ENCODE results near the gene PPFIA1. TPM values are rescaled to one million over a fixed set of nuclear protein-coding genes. Genes with fewer than 3 reads are reported as not detected.
A peak's percentile ranks its signal among the peaks of the same experiment; 100 is the strongest.
"Not testable (repeated sequence)": the region's sequence is repeated elsewhere in the genome, so short reads cannot be mapped to it uniquely, and the experiment has no call there.

Gene PPFIA1
- total RNA-seq, 1 donor from 2014 or later = 41.8 TPM

GRCh38 chr11:70314730-70315129 lies 44.2 kb downstream of the PPFIA1 start:
- DNase-seq (no peak), ATAC-seq (ENCODE audit: poor library complexity) (no peak)
- intact Hi-C loops (cut with DNase I) = no loop called here

- ATAC-seq (ENCODE audit: poor library complexity) (no peak), DNase-seq (no peak)
- intact Hi-C loops (cut with DNase I) = no loop called here
Measured at GRCh38 chr11:70315716-70316115, 45.2 kb downstream of the PPFIA1 start.

GRCh38 chr11:70317581-70318305 lies 47.3 kb downstream of the PPFIA1 start:
- no peak for ATAC-seq (ENCODE audit: poor library complexity)
- intact Hi-C loops (cut with DNase I) = no loop called here

GRCh38 chr11:70319396-70320076 lies 49.0 kb downstream of the PPFIA1 start:
- intact Hi-C loops (cut with DNase I) = no loop called here
- peak; percentile 79 for ATAC-seq (ENCODE audit: poor library complexity)
- DNase-seq = peak; percentile 60

More at GRCh38 chr11:70317581-70318305, 47.3 kb downstream of the PPFIA1 start:
- no peak for DNase-seq

- intact Hi-C loops (cut with DNase I) = no loop called here
- ATAC-seq (ENCODE audit: poor library complexity) (no peak), DNase-seq (no peak)
Measured at GRCh38 chr11:70322666-70323065, 52.2 kb downstream of the PPFIA1 start.

- ATAC-seq (ENCODE audit: poor library complexity) = no peak
- no peak for DNase-seq
- intact Hi-C loops (cut with DNase I) = no loop called here
Measured at GRCh38 chr11:70323806-70324205, 53.3 kb downstream of the PPFIA1 start.

- intact Hi-C loops (cut with DNase I) = no loop called here
- ATAC-seq (ENCODE audit: poor library complexity) (no peak), DNase-seq (no peak)
Measured at GRCh38 chr11:70324376-70325115, 54.1 kb downstream of the PPFIA1 start.

- ATAC-seq (ENCODE audit: poor library complexity) (no peak), DNase-seq (no peak)
- intact Hi-C loops (cut with DNase I) = no loop called here
Measured at GRCh38 chr11:70325824-70326223, 55.3 kb downstream of the PPFIA1 start.

GRCh38 chr11:70326365-70326811 lies 55.9 kb downstream of the PPFIA1 start:
- no peak for DNase-seq
- peak; percentile 85 for ATAC-seq (ENCODE audit: poor library complexity)
- intact Hi-C loops (cut with DNase I) = no loop called here

GRCh38 chr11:70326833-70327232 lies 56.3 kb downstream of the PPFIA1 start:
- intact Hi-C loops (cut with DNase I) = no loop called here
- ATAC-seq (ENCODE audit: poor library complexity) (no peak), DNase-seq (no peak)

GRCh38 chr11:70327717-70328116 lies 57.2 kb downstream of the PPFIA1 start:
- intact Hi-C loops (cut with DNase I) = no loop called here

GRCh38 chr11:70328556-70328955 lies 58.1 kb downstream of the PPFIA1 start:
- DNase-seq (no peak), ATAC-seq (ENCODE audit: poor library complexity) (no peak)
- intact Hi-C loops (cut with DNase I) = no loop called here

More at GRCh38 chr11:70327717-70328116, 57.2 kb downstream of the PPFIA1 start:
- no peak for DNase-seq
- no peak for ATAC-seq (ENCODE audit: poor library complexity)

- DNase-seq; ATAC-seq (ENCODE audit: poor library complexity); intact Hi-C loops (cut with DNase I): not testable (repeated sequence)
Measured at GRCh38 chr11:70331320-70331843, 60.9 kb downstream of the PPFIA1 start.

- intact Hi-C loops (cut with DNase I) = no loop called here
- DNase-seq = peak; percentile 66
- ATAC-seq (ENCODE audit: poor library complexity) = peak; percentile 82
Measured at GRCh38 chr11:70331901-70332300, 61.4 kb downstream of the PPFIA1 start.

GRCh38 chr11:70332567-70332966 lies 62.1 kb downstream of the PPFIA1 start:
- intact Hi-C loops (cut with DNase I) = no loop called here
- ATAC-seq (ENCODE audit: poor library complexity) (no peak), DNase-seq (no peak)

GRCh38 chr11:70333261-70333660 lies 62.8 kb downstream of the PPFIA1 start:
- DNase-seq (no peak), ATAC-seq (ENCODE audit: poor library complexity) (peak; percentile 19)
- intact Hi-C loops (cut with DNase I) = no loop called here

GRCh38 chr11:70334351-70334995 lies 64.0 kb downstream of the PPFIA1 start:
- no peak for ATAC-seq (ENCODE audit: poor library complexity)
- DNase-seq = no peak
- intact Hi-C loops (cut with DNase I) = no loop called here

GRCh38 chr11:70335511-70335910 lies 65.0 kb downstream of the PPFIA1 start:
- intact Hi-C loops (cut with DNase I) = no loop called here
- ATAC-seq (ENCODE audit: poor library complexity) (no peak), DNase-seq (no peak)

GRCh38 chr11:70338594-70338993 lies 68.1 kb downstream of the PPFIA1 start:
- DNase-seq (no peak), ATAC-seq (ENCODE audit: poor library complexity) (peak; percentile 48)
- intact Hi-C loops (cut with DNase I) = no loop called here
